GM12891 (cell line): ENCODE data around the gene HHAT.

Experiments used
- PAX5 ChIP-seq: IDR thresholded peaks from 2 replicates; pipeline ENCODE4 v1.6.1; 2011; ENCODE audit warnings: low read length, moderate library complexity, mild to moderate bottlenecking; ENCODE audit not compliant: insufficient read depth, severe bottlenecking
- POLR2A ChIP-seq: IDR thresholded peaks from 2 replicates; pipeline ENCODE4 v1.6.1; 2011; ENCODE audit warnings: low read depth, low read length, control low read depth
- POLR2AphosphoS5 ChIP-seq: IDR thresholded peaks from 2 replicates; pipeline ENCODE4 v1.6.1; 2011; ENCODE audit warnings: low read depth, low read length, control low read depth
- SPI1 ChIP-seq: IDR thresholded peaks from 2 replicates; pipeline ENCODE4 v1.6.1; 2011; ENCODE audit warnings: low read depth, low read length, control low read depth
- TAF1 ChIP-seq: IDR thresholded peaks from 2 replicates; pipeline ENCODE4 v1.6.1; 2011; ENCODE audit warnings: low read depth, low read length, control low read depth

GRCh38 chr1:210441028-210441427 is 112.3 kb downstream of the HHAT start:
- TF ChIP-seq POLR2AphosphoS5 (no peak), SPI1 (no peak), POLR2A (no peak), TAF1 (no peak), PAX5 (no peak)
